Left lung (tissue), 14 donors: ENCODE results near the gene RFC5. TPM values are rescaled to one million over a fixed set of nuclear protein-coding genes. Genes with fewer than 3 reads are reported as not detected.

Experiments
- ATAC-seq: fragments of 200-7000 bp; cut with Tn5 transposase; one replicate; pipeline ENCODE4 v1.9.1; 2020; ENCODE audit warnings: moderate library complexity
- DNase-seq, 4 donors: peaks; one replicate each; pipeline ENCODE4 v3.0.0-alpha.2; 2013 to 2020
- H3K27ac ChIP-seq, 2 donors: fragments of 200-600 bp; sonication (generic) in 1 of 2; one replicate each; pipeline versions ENCODE4 v1.5.0 to v1.8.0; 2020 to 2021
- H3K27me3 ChIP-seq, 2 donors: fragments of 200-600 bp; sonication (generic) in 1 of 2; one replicate each; pipeline versions ENCODE4 v1.5.0 to v1.8.0; 2020 to 2021
- H3K36me3 ChIP-seq, 2 donors: fragments of 200-600 bp; sonication (generic) in 1 of 2; one replicate each; pipeline versions ENCODE4 v1.5.0 to v1.8.0; 2020 to 2021
- H3K4me1 ChIP-seq, 2 donors: fragments of 200-600 bp; one replicate each; pipeline ENCODE4 v1.8.0; 2021
- H3K4me3 ChIP-seq, 2 donors: fragments of 200-600 bp; sonication (generic) in 1 of 2; one replicate each; pipeline versions ENCODE4 v1.5.0 to v1.8.0; 2020 to 2021; ENCODE audit warnings: mild to moderate bottlenecking in 1 of 2
- H3K9me3 ChIP-seq, 2 donors: fragments of 200-600 bp; sonication (generic) in 1 of 2; one replicate each; pipeline versions ENCODE4 v1.5.0 to v1.8.0; 2020 to 2021
- intact Hi-C, 2 donors: fragments of 100-400 bp; cut with DNase I; formaldehyde crosslinking; loops; one replicate each; pipeline versions ENCODE4 v1.11.2 to v1.14.2; 2022
- long read RNA-seq, 12 donors: library from polyadenylated mRNA in 2 of 12; unstranded in 2 of 12; transcript quantifications; one replicate each; pipeline ENCODE4 v2.0.0 and lab custom pipeline, GENCODE V29; 2019 to 2026
- polyA plus RNA-seq, 6 donors: library from polyadenylated mRNA; unstranded; fragments of 120-200 nt; gene quantifications; one replicate each; pipeline ENCODE4 v1.2.1, GENCODE V29; 2013; ENCODE audit not compliant: insufficient read length in 6 of 6
- total RNA-seq, 2 donors: library from RNA; stranded (reverse); fragmentation: NEBNext Ultra II Directional; extraction: Animal tissue kit (Norgen Biotek cat#: 25700); gene quantifications; one replicate each; pipeline ENCODE4 v1.2.1, GENCODE V29; 2021
- TF ChIP-seq, protein P1 (sequence below), 2 donors: fragments of 200-600 bp; sonication (generic) in 1 of 2; IDR thresholded peaks; one replicate each; pipeline versions ENCODE4 v1.5.0 to v1.8.0; 2021; ENCODE audit warnings: antibody characterized with exemption in 2 of 2
- donor health status: DM: no; HTN: yes; CAD: no.
- donor health status: DM: no; HTN: no; CAD: no.

Gene RFC5, protein sequence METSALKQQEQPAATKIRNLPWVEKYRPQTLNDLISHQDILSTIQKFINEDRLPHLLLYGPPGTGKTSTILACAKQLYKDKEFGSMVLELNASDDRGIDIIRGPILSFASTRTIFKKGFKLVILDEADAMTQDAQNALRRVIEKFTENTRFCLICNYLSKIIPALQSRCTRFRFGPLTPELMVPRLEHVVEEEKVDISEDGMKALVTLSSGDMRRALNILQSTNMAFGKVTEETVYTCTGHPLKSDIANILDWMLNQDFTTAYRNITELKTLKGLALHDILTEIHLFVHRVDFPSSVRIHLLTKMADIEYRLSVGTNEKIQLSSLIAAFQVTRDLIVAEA
- total RNA-seq (10 to 100 TPM; 12.1 to 14.1 TPM), polyA plus RNA-seq (10 to 100 TPM; 27.8 to 35.8 (median 34.0) TPM)
- long read RNA-seq, donor 1, transcript RFC5-204 (11 exons, 1,655 nt): major isoform, 10 of 33 reads
- long read RNA-seq, donor 1, partial matches to known transcripts: 7 of 33 reads
- long read RNA-seq, donor 1, other reads (novel, unspliced or antisense): 15 of 33 reads
- long read RNA-seq, donor 2, transcript RFC5-204 (11 exons, 1,655 nt): major isoform, 8 of 9 reads
- long read RNA-seq, donor 2, partial matches to known transcripts: 0 of 9 reads
- long read RNA-seq, donor 2, other reads (novel, unspliced or antisense): 0 of 9 reads
- long read RNA-seq, donor 3, transcript RFC5-204 (11 exons, 1,655 nt): major isoform, 8 of 8 reads
- long read RNA-seq, donor 3, partial matches to known transcripts: 0 of 8 reads
- long read RNA-seq, donor 3, other reads (novel, unspliced or antisense): 0 of 8 reads
- long read RNA-seq, donor 4, partial matches to known transcripts: 0 of 5 reads
- long read RNA-seq, donor 4, other reads (novel, unspliced or antisense): 4 of 5 reads
- long read RNA-seq, donor 5, transcript RFC5-204 (11 exons, 1,655 nt): major isoform, 6 of 7 reads
- long read RNA-seq, donor 5, partial matches to known transcripts: 0 of 7 reads
- long read RNA-seq, donor 5, other reads (novel, unspliced or antisense): 0 of 7 reads
- long read RNA-seq, donor 6, partial matches to known transcripts: 0 of 2 reads
- long read RNA-seq, donor 6, other reads (novel, unspliced or antisense): 0 of 2 reads
- long read RNA-seq, donor 7, partial matches to known transcripts: 0 of 1 reads
- long read RNA-seq, donor 7, other reads (novel, unspliced or antisense): 0 of 1 reads
- long read RNA-seq, donor 8, transcript RFC5-204 (11 exons, 1,655 nt): major isoform, 5 of 6 reads
- long read RNA-seq, donor 8, partial matches to known transcripts: 0 of 6 reads
- long read RNA-seq, donor 8, other reads (novel, unspliced or antisense): 0 of 6 reads
- long read RNA-seq, donor 9, partial matches to known transcripts: 0 of 1 reads
- long read RNA-seq, donor 9, other reads (novel, unspliced or antisense): 0 of 1 reads
- long read RNA-seq, donor 10, partial matches to known transcripts: 0 of 4 reads
- long read RNA-seq, donor 10, other reads (novel, unspliced or antisense): 0 of 4 reads
- long read RNA-seq, donor 11, partial matches to known transcripts: 12 of 13 reads
- long read RNA-seq, donor 11, other reads (novel, unspliced or antisense): 0 of 13 reads
- long read RNA-seq, donor 12, partial matches to known transcripts: 0 of 1 reads
- long read RNA-seq, donor 12, other reads (novel, unspliced or antisense): 0 of 1 reads

DNA sequence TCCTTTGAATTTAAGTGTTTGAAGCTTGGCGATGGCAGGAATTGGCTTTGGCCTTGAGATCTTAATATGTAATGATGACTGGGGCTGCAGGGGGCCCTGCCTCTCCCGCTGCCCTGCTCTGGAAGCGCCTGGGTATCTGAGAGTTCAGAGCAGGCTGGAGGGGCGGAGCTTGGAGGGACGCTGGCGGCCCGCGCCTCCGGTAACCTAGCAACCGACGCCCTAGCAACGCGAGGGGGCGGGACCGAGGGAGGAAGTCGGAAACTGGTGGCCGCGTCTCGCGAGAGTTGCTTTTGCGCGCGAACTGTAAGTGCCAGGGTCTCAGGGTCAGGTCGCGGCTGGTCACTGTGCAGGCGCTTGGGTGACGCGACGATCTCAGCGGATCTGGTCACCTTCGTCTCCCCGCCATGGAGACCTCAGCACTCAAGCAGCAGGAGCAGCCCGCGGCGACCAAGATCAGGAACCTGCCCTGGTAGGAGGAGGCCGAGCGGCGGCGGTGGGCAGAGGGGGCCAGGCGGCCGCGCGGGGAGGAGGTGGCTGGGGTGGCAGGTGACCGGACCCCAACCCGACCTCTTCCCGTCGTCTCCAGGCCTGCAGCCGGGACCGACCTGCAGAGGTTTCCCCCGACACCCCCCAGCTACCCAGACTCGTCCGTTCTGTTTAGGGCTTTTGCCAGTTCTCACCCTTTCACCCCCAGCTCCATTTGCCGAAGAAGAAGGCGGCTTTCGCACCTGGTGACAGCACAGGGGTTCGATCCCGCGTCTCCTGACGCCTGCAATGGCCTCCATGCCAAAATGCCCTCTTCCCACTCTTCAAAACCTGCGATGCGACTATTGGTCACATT, at the start of gene RFC5:
TSS of gene RFC5 (plus strand) at position 280 of the 841 bp plus-strand sequence. CDS start at position 405, 125 bp downstream.
- Histone ChIP-seq H3K4me3 (peak within 1 kb of the TSS; percentile 86 to 99), H3K36me3 (peaks cover 0 to 26% of the 10 kb centered on the region in 2 donors), H3K27me3 (no peaks in the 10 kb centered on the region), H3K4me1 (peaks cover 5 to 16% of the 10 kb centered on the region in 2 donors), H3K27ac (peak within 1 kb of the TSS in 1 of 2 donors; percentile 50), H3K9me3 (no peaks in the 10 kb centered on the region)
- ATAC-seq (peak; percentile 100), DNase-seq (peak; percentile 97 to 99 (median 98))
- TF ChIP-seq, protein P1, sequence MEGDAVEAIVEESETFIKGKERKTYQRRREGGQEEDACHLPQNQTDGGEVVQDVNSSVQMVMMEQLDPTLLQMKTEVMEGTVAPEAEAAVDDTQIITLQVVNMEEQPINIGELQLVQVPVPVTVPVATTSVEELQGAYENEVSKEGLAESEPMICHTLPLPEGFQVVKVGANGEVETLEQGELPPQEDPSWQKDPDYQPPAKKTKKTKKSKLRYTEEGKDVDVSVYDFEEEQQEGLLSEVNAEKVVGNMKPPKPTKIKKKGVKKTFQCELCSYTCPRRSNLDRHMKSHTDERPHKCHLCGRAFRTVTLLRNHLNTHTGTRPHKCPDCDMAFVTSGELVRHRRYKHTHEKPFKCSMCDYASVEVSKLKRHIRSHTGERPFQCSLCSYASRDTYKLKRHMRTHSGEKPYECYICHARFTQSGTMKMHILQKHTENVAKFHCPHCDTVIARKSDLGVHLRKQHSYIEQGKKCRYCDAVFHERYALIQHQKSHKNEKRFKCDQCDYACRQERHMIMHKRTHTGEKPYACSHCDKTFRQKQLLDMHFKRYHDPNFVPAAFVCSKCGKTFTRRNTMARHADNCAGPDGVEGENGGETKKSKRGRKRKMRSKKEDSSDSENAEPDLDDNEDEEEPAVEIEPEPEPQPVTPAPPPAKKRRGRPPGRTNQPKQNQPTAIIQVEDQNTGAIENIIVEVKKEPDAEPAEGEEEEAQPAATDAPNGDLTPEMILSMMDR (IDR thresholded peaks at IDR 0.05): no peak
- intact Hi-C loops: no loop called here

DNA sequence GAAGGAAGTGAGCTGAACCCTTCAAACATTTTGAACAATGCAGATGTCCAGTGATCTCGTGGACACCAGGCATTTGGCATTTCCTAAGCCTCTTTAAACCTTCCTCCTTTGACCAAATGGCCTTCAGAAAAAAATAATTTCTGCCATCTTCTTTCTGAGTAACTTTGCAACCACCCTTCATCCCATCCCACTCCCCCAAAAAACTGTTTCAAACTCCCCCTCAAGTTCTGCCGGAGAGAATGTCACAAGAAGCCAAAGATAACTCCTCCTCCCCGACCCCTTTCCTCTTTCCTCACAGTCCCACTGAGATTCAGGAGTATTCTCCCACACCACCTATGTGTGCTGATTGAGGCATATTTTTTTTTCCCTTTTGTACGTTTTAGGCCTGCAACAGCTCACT, 49.5 kb upstream of the RFC5 start:
- Histone ChIP-seq H3K9me3 (peaks cover 0 to 12% of the 10 kb centered on the region in 2 donors), H3K4me3 (no peak overlapping the region), H3K4me1 (no peaks in the 10 kb centered on the region), H3K27ac (no peak overlapping the region), H3K27me3 (peaks cover 0 to 62% of the 10 kb centered on the region in 2 donors), H3K36me3 (no peaks in the 10 kb centered on the region)
- TF ChIP-seq, protein P1 (IDR thresholded peaks at IDR 0.05): no peak
- ATAC-seq (no peak), DNase-seq (no peak)
- intact Hi-C loops: no loop called here

DNA sequence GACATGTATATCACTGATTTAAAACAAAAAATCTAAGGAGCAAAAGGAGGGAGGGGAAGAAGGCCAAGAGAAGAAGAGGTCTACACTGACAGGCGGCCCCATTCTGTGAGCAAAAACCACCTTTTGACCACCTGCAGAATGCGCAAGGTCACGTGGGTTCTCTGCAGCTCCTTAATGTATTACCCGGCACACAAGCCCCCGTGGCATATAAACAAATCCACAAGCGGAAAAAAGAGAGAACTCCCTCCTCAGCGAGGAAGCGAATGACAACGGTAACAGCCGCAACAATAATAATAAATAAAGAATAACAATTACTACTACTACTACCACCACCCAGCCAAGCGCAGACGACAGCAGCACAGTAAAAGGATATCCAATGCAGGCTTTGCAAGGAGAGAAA, 49.0 kb upstream of the RFC5 start:
- H3K4me1 ChIP-seq: no peaks in the 10 kb centered on the region

More for the DNA sequence above, 49.0 kb upstream of the RFC5 start:
- Histone ChIP-seq H3K9me3 (peaks cover 0 to 12% of the 10 kb centered on the region in 2 donors), H3K27ac (no peak overlapping the region), H3K4me3 (no peak overlapping the region), H3K27me3 (peaks cover 0 to 62% of the 10 kb centered on the region in 2 donors), H3K36me3 (no peaks in the 10 kb centered on the region)
- DNase-seq (no peak), ATAC-seq (no peak)
- intact Hi-C loops: no loop called here
- TF ChIP-seq, protein P1 (IDR thresholded peaks at IDR 0.05): no peak
